SU-DHL-6 (cell line): ENCODE results near the gene ALAS1.

ENCODE experiments used
- H2AFZ ChIP-seq: fragments of 200-600 bp; sonication (generic); 2 replicates; pipeline ENCODE4 v1.6.1; 2014; ENCODE audit warnings: low read depth, mild to moderate bottlenecking, moderate library complexity, mixed read lengths, antibody characterized with exemption, low read length; ENCODE audit not compliant: severe bottlenecking
- H3F3A ChIP-seq: fragments of 200-600 bp; shearing (Covaris generic); 2 replicates; pipeline ENCODE4 v1.6.0; 2016; ENCODE audit warnings: antibody characterized with exemption, mild to moderate bottlenecking; ENCODE audit not compliant: insufficient read depth
- H3K27ac ChIP-seq: fragments of 200-600 bp; sonication (generic); 2 replicates; pipeline ENCODE4 v1.5.1; 2016; ENCODE audit warnings: low read depth, mild to moderate bottlenecking, low read length, moderate library complexity, mixed read lengths
- H3K27me3 ChIP-seq: fragments of 200-600 bp; sonication (generic), shearing (Covaris generic); 2 replicates; pipeline ENCODE4 v1.6.0; 2014; ENCODE audit warnings: mild to moderate bottlenecking, low read length
- H3K36me3 ChIP-seq: fragments of 200-600 bp; sonication (generic); 2 replicates; pipeline ENCODE4 v1.6.1; 2014; ENCODE audit warnings: mild to moderate bottlenecking, low read length, mixed read lengths
- H3K4me2 ChIP-seq: fragments of 300-600, 200-600 bp; shearing (Covaris generic), sonication (generic); 2 replicates; pipeline ENCODE4 v1.6.0; 2014; ENCODE audit warnings: low read length, low read depth, mild to moderate bottlenecking; ENCODE audit not compliant: poor library complexity, severe bottlenecking
- H3K4me3 ChIP-seq: fragments of 200-600 bp; sonication (generic); 2 replicates; pipeline ENCODE4 v1.5.1; 2014; ENCODE audit warnings: antibody characterized with exemption, low read length, mild to moderate bottlenecking, mixed read lengths; ENCODE audit not compliant: insufficient read depth, poor library complexity, severe bottlenecking
- H3K79me2 ChIP-seq: fragments of 200-600 bp; sonication (generic); 2 replicates; pipeline ENCODE4 v1.6.1; 2014; ENCODE audit warnings: mild to moderate bottlenecking, low read length, moderate library complexity; ENCODE audit not compliant: insufficient read depth
- H3K9ac ChIP-seq: fragments of 200-600 bp; sonication (generic); 2 replicates; pipeline ENCODE4 v1.7.0; 2014; ENCODE audit warnings: mild to moderate bottlenecking, low read length
- H3K9me2 ChIP-seq: fragments of 200-600 bp; sonication (generic); replicated peaks from 2 replicates; pipeline ENCODE4 v1.6.1; 2014; ENCODE audit warnings: low read length; ENCODE audit not compliant: insufficient read depth
- H3K9me3 ChIP-seq: fragments of 200-600 bp; sonication (generic); 2 replicates; pipeline ENCODE4 v1.6.1; 2014; ENCODE audit warnings: low read length, mixed read lengths; ENCODE audit not compliant: insufficient read depth
- H4K20me1 ChIP-seq: fragments of 200-600 bp; sonication (generic); 2 replicates; pipeline ENCODE4 v1.6.1; 2014; ENCODE audit warnings: low read depth, mild to moderate bottlenecking, antibody characterized with exemption, low read length, moderate library complexity, mixed read lengths
- EZH2phosphoT487 ChIP-seq: fragments of 200-600 bp; sonication (generic), shearing (Covaris generic); conservative IDR thresholded peaks from 2 replicates; pipeline ENCODE4 v1.6.1; 2018; ENCODE audit warnings: mild to moderate bottlenecking, antibody characterized with exemption, low read length, moderate library complexity, mixed read lengths
- TF ChIP-seq, protein P1 (sequence below): fragments of 200-600 bp; sonication (generic); IDR thresholded peaks from one replicate; pipeline ENCODE4 v1.5.1; 2017; ENCODE audit warnings: antibody characterized with exemption, mild to moderate bottlenecking, low read length, moderate library complexity; ENCODE audit not compliant: insufficient read depth, poor library complexity, severe bottlenecking

ALAS1 gene

DNA sequence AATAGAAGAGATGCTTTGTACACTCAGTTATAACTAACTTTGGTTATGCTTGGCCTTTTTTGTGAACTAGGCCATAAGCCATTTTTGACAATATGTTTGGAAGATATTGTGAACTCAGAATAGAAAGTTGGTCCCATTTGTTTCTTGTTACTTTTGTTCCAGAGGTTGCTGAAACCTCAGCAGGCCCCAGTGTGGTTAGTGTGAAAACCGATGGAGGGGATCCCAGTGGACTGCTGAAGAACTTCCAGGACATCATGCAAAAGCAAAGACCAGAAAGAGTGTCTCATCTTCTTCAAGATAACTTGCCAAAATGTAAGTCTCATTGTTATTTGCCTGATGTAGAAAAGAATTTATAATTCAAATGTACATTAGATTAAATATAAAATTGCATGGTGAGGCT is 5.7 kb downstream of the ALAS1 start:
- H3K9ac ChIP-seq: no peak overlapping the region
- H4K20me1 ChIP-seq: no peaks in the 10 kb centered on the region
- no peak overlapping the region for H3K4me2 ChIP-seq
- no peaks in the 10 kb centered on the region for H3K9me3 ChIP-seq
- H3K9me2 ChIP-seq: no peaks in the 10 kb centered on the region
- H2AFZ ChIP-seq: no peak overlapping the region
- peaks cover 40% of the 10 kb centered on the region for H3K36me3 ChIP-seq
- H3K4me3 ChIP-seq: no peak overlapping the region
- H3K27me3 ChIP-seq: no peaks in the 10 kb centered on the region
- H3K79me2 ChIP-seq: peaks cover 7% of the 10 kb centered on the region; the same call in 1 of the 2 replicates
- no peak for TF ChIP-seq EZH2phosphoT487
- TF ChIP-seq, protein P1, sequence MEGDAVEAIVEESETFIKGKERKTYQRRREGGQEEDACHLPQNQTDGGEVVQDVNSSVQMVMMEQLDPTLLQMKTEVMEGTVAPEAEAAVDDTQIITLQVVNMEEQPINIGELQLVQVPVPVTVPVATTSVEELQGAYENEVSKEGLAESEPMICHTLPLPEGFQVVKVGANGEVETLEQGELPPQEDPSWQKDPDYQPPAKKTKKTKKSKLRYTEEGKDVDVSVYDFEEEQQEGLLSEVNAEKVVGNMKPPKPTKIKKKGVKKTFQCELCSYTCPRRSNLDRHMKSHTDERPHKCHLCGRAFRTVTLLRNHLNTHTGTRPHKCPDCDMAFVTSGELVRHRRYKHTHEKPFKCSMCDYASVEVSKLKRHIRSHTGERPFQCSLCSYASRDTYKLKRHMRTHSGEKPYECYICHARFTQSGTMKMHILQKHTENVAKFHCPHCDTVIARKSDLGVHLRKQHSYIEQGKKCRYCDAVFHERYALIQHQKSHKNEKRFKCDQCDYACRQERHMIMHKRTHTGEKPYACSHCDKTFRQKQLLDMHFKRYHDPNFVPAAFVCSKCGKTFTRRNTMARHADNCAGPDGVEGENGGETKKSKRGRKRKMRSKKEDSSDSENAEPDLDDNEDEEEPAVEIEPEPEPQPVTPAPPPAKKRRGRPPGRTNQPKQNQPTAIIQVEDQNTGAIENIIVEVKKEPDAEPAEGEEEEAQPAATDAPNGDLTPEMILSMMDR: no peak
- no peaks in the 10 kb centered on the region for H3F3A ChIP-seq
- no peak overlapping the region for H3K27ac ChIP-seq

DNA sequence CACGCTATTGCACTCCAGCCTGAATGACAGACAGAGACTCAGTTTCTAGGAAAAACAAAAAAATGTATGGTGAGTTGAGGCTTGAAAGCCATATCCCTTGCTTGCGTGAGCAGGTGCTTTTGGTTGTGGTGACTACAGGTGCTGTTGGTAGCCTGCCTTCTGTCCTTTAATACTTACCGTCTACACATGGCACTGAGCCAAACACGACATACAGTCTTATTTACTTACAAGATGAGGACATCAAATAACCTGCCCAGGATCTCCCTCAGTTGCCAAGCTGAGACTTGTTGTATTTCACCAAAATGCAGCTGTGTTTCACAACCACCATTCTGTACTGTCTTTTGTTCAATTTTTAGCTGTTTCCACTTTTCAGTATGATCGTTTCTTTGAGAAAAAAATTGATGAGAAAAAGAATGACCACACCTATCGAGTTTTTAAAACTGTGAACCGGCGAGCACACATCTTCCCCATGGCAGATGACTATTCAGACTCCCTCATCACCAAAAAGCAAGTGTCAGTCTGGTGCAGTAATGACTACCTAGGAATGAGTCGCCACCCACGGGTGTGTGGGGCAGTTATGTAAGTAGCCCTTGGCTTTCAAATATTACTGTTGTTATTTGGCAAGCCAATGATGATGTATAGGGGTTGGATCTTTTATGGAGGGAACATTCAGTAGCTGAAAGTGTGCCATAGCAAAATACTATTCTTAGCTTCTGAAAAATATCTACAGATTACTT is 6.5 kb downstream of the ALAS1 start:
- H3K36me3 ChIP-seq: peaks cover 41% of the 10 kb centered on the region

DNA sequence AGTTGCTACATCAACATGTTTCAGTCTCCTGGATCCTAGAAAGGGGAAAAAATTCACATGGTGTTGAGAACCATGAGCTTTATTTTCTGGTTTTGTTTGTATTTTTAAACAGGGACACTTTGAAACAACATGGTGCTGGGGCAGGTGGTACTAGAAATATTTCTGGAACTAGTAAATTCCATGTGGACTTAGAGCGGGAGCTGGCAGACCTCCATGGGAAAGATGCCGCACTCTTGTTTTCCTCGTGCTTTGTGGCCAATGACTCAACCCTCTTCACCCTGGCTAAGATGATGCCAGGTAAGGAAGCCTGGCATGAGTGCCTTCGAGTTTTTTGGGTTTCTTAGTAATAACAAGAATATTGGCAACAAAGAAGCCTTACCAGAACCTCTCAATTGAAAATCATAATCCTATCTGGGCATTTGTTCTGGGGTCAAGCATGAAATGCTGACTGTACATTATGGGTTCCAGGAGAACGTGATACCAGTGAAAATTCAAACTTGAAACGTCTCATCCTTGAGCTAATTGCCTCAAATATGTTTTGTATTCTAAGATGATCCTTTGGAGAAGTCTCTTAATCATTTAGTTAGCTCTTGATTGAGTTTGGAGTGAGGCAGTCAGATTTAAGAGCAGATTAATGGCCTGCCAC is 7.9 kb downstream of the ALAS1 start:
- no peaks in the 10 kb centered on the region for H3K27me3 ChIP-seq
- no peak overlapping the region for H3K27ac ChIP-seq
- H3K36me3 ChIP-seq: peaks cover 41% of the 10 kb centered on the region
- no peaks in the 10 kb centered on the region for H3F3A ChIP-seq
- TF ChIP-seq, protein P1: no peak
- no peak for TF ChIP-seq EZH2phosphoT487
- no peaks in the 10 kb centered on the region for H3K9me2 ChIP-seq
- no peaks in the 10 kb centered on the region for H3K9me3 ChIP-seq
- H3K9ac ChIP-seq: no peak overlapping the region
- no peak overlapping the region for H2AFZ ChIP-seq
- H3K79me2 ChIP-seq: no peaks in the 10 kb centered on the region
- no peaks in the 10 kb centered on the region for H4K20me1 ChIP-seq
- H3K4me3 ChIP-seq: no peak overlapping the region
- no peak overlapping the region for H3K4me2 ChIP-seq

More for the DNA sequence above, 6.5 kb downstream of the ALAS1 start:
- Histone ChIP-seq H3K4me3 (no peak overlapping the region), H3K9me3 (no peaks in the 10 kb centered on the region), H2AFZ (no peak overlapping the region), H3F3A (no peaks in the 10 kb centered on the region), H3K4me2 (no peak overlapping the region), H3K9ac (no peak overlapping the region), H3K27ac (no peak overlapping the region), H4K20me1 (no peaks in the 10 kb centered on the region), H3K27me3 (no peaks in the 10 kb centered on the region), H3K9me2 (no peaks in the 10 kb centered on the region), H3K79me2 (no peaks in the 10 kb centered on the region)
- TF ChIP-seq, protein P1: no peak
- TF ChIP-seq EZH2phosphoT487: no peak
